Myometrial cell (primary cell): ENCODE results near the gene THUMPD3. TPM values are rescaled to one million over a fixed set of nuclear protein-coding genes. Genes with fewer than 3 reads are reported as not detected.

ENCODE experiments used
- total RNA-seq: library from RNA; depleted of rRNA; stranded (reverse); fragments of >200 nt; gene quantifications from 2 replicates; pipeline ENCODE4 v1.2.3, GENCODE V29; 2015

THUMPD3 gene, protein sequence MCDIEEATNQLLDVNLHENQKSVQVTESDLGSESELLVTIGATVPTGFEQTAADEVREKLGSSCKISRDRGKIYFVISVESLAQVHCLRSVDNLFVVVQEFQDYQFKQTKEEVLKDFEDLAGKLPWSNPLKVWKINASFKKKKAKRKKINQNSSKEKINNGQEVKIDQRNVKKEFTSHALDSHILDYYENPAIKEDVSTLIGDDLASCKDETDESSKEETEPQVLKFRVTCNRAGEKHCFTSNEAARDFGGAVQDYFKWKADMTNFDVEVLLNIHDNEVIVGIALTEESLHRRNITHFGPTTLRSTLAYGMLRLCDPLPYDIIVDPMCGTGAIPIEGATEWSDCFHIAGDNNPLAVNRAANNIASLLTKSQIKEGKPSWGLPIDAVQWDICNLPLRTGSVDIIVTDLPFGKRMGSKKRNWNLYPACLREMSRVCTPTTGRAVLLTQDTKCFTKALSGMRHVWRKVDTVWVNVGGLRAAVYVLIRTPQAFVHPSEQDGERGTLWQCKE
- total RNA-seq, result 20.0 and 36.9 TPM in 2 replicates

DNA sequence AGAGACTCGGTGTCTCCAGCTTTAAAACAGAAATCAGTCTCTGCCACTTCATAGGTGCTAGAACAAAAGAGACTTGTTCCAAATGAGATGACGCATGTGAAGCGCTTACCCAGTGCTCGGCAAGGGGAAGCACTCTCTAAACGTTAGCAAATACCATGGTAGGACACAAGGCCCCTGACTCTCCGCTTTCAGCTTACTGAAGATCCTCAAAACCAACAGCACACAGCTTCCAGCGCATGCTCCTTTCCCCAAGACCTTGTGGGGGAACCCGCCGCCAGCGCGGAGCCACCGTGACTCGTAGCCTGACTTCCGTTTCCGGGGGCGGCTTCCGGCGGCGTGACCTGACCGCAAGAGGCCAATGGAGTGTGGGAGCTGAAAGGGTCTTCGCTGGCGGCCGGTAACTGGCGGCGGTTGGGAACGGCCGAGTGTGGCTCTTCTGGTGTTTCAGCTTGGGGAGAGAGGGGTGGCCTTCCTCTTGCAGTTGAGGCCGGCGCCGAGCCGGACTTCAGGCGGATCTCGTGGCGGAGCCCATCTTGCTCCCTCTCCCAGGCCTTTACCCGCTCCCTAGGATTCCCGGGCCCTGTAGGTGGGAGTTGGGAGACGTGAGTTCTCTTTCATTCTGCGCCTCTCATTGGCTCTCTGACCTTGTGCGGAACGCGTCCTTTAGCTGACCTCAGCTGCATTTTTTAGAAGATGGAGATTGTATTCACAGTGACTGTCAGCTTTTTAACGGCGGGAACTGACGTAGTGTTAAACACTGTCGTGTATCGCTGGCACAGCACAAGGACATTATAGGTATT lies at the start of gene THUMPD3:
Gene THUMPD3, plus strand, starts transcription at position 324 of the 800 bp plus-strand sequence. CDS start 2,015 bp downstream, outside the sequence.

DNA sequence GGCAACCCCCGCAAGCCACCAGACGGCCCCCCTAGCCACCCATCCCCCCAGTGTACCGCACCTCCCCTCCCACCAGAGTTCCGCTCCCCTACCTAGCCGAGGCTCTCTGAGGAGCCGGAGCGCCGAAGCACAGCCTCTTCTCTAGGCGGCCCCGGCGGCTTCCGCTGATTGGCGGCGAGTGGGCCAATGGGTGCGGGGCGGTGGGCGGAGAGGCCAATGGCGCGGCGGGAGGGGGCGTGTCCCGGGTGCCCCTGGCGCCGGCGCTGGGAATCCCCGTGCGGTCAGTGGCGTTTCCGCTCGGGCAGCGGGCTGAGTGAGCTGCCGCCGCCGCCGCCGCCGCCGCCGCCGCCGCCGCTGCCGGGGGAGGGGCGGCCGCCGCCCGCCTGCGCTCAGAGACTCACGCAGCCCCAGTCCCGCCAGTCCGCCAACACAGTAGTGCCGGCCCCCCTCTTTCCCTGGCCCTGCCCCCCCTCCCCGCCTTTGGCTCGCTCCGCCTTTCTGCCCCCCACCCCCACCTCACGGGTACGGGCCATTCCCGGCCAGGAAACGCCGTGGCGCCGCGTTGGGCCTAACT lies 34.6 kb downstream of the THUMPD3 start, which contains the start of gene SETD5:
Gene SETD5, plus strand, starts transcription at position 284 of the 574 bp plus-strand sequence. CDS start 31,324 bp downstream, outside the sequence.

Other genes starting within 250 kb of the THUMPD3 start
- gene SRGAP3, start 113.4 kb upstream of the THUMPD3 start, total RNA-seq, result 4.6 and 5.8 TPM in 2 replicates
- 33.4 and 37.2 TPM in 2 replicates for gene SETD5, start 34.6 kb downstream of the THUMPD3 start, total RNA-seq
- not detected in 2 replicates for gene LHFPL4, start 190.8 kb downstream of the THUMPD3 start, total RNA-seq